Ecto neural progenitor cell (in vitro differentiated cells): ENCODE results near the gene IKBIP.
"Not testable (repeated sequence)": the region's sequence is repeated elsewhere in the genome, so short reads cannot be mapped to it uniquely, and the experiment has no call there.

Experiments
- DNase-seq: peaks from one replicate; pipeline ENCODE4 v3.0.0-alpha.2; 2018; ENCODE audit warnings: low spot score

Gene IKBIP, protein sequence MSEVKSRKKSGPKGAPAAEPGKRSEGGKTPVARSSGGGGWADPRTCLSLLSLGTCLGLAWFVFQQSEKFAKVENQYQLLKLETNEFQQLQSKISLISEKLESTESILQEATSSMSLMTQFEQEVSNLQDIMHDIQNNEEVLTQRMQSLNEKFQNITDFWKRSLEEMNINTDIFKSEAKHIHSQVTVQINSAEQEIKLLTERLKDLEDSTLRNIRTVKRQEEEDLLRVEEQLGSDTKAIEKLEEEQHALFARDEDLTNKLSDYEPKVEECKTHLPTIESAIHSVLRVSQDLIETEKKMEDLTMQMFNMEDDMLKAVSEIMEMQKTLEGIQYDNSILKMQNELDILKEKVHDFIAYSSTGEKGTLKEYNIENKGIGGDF

DNA sequence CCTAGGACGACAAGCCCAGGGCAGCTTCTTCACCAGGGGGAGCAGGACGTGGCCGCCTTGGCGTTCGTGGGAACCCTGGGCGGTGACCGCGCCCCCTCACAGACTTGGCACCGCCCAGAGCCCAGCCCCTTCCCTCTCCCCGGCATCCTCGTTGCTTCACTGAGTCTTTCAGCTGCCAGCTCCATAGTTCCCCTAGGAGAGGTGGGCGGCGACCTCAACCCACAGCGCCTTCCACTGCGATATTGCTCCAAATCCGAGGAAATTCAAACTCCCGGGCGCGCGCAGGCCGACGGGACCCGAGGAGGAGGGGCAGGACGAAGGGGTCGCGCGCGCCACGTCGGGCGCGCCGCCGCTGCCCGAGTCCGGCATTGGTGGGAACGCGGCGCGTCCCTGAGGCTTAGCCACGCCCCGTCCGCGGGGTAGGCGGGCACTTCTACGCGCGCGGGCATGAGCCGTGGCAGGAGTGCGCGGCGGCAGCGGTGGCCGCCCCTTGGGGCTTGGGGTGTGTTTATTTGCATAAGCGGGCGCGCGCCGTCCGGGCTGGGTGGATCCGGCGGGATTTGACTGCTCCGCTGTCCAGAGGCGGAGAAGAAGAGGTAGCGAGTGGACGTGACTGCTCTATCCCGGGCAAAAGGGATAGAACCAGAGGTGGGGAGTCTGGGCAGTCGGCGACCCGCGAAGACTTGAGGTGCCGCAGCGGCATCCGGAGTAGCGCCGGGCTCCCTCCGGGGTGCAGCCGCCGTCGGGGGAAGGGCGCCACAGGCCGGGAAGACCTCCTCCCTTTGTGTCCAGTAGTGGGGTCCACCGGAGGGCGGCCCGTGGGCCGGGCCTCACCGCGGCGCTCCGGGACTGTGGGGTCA lies at the start of gene IKBIP, which contains the start of gene APAF1:
Gene IKBIP, minus strand, starts transcription at position 77 of the 860 bp plus-strand sequence. CDS start 87 bp downstream, outside the sequence.
Gene APAF1, plus strand, starts transcription at position 579 of the 860 bp plus-strand sequence. CDS start 3,070 bp downstream, outside the sequence.
- peak; percentile 100 for DNase-seq

DNA sequence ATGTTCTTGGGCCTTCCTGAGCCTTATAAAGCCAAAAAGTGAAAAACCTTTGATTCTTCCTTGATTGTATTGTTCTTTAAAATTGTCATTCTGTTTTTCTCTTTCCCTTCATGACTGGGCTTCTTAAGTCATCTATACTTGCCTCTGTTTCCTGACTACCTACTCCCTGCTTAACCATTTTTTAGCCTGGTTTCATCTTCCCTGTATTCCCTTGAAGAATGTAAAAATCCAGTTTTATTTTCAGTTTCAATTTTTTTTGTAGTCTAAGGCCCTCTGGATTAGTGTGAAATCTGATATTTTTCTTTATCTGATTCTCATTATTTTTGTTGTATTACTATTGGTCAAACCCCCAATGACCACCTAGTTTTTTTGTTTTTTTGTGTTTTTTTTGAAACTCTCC lies 46.8 kb upstream of the IKBIP start:
- DNase-seq = no peak

- no peak for DNase-seq
These were observed 42.0 kb upstream of the IKBIP start for GRCh38 chr12:98686603-98687002.

- no peak for DNase-seq
These were observed 39.6 kb upstream of the IKBIP start for GRCh38 chr12:98684199-98684598.

DNA sequence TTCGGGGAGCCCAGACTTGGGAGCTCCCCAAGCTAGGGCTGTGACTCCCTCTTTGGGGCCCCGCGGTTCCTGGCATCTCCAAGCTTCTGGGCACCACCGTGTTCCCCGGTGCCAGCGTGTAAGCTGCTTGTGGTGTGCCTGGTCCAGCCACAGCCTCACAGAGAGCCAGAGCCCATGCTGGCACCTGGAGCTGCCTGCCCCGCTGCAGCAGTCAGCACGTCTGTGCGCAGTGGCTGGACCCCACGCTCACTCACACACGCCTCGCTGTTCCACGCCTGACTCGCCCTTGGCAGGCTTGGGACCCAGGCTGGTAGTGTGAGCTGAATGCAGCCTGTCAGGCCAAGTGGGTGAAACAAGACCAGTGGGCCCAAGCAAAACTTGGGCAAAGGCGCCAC lies 35.0 kb upstream of the IKBIP start:
- no peak for DNase-seq

DNA sequence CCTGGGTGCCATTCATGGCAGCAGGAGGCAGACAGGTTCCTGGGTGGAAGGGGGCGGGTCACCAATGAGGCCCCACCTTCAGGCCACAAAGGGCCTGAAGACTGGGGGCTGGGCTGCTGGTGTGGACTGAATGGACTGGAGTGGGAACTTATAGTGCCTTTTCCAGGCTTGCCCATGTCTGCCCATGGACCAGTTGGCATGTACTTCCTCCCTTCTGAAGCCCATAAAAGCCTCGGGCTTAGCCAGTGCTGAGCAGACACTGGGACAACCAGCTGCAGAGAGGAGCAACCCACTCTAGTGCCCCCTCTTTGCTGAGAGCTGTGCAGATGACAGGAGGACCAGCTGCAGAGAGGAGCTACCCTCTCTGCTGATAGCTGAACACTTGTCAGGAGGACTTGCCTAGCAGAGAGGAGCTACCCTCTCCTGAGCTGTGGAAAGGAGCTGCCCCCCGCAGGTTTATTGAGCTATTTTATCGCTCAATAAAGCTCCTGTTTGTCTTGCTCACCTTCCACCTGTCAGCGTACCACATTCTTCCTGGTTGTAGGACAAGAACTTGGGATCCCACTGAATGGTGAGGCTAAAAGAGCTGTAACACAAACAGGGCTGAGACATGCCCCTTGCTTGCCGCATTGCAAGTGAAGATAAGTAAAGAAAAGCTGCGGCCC lies 34.5 kb upstream of the IKBIP start:
- DNase-seq = no peak

- DNase-seq = no peak
These were observed 33.8 kb upstream of the IKBIP start for GRCh38 chr12:98678236-98678945.

GRCh38 chr12:98674841-98675240 lies 30.3 kb upstream of the IKBIP start:
- DNase-seq = no peak

GRCh38 chr12:98671459-98671858 lies 26.9 kb upstream of the IKBIP start:
- no peak for DNase-seq

- DNase-seq = no peak
These were observed 25.2 kb upstream of the IKBIP start for GRCh38 chr12:98669751-98670150.

DNA sequence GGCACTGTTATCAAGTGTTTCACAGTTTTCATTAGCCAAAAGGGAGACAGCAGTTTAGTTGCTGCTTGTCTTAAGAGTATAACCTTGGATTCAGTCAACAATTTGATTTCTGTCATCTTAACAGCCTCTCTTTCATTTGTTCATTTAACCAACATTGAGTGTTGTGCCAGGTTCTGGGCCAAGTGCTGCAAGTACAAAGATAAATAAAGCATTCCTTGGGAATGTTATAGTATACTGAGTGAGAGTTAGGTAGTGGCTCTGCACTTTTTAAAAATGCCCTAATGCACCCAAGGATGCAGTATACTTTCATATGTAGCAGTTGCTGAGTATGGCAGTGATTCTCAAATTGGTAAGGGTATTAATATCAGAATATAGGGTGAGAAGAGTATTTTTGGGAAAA lies 15.9 kb upstream of the IKBIP start:
- no peak for DNase-seq

GRCh38 chr12:98656289-98657101 lies 11.9 kb upstream of the IKBIP start:
- DNase-seq = no peak

- no peak for DNase-seq
These were observed 9.4 kb upstream of the IKBIP start for GRCh38 chr12:98653866-98654493.

DNA sequence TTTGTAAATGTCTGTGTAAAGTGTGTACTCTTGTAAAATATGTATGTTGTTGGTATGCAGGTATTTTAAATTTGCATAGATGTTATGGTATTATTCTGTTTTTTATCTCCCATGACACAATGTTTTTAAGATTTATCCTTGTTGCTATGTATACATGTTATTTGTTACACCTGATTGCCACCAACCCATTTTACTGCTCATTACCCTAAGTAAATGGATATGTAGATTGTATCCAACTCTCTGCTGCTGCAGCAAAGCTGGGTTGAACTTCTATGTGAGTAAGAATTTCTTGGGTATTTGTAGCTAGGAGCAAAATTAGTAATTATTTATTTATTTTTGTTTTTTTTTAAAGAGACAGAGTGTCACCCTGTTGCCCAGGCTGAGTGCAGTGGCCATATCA lies 6.7 kb upstream of the IKBIP start:
- DNase-seq = no peak

DNA sequence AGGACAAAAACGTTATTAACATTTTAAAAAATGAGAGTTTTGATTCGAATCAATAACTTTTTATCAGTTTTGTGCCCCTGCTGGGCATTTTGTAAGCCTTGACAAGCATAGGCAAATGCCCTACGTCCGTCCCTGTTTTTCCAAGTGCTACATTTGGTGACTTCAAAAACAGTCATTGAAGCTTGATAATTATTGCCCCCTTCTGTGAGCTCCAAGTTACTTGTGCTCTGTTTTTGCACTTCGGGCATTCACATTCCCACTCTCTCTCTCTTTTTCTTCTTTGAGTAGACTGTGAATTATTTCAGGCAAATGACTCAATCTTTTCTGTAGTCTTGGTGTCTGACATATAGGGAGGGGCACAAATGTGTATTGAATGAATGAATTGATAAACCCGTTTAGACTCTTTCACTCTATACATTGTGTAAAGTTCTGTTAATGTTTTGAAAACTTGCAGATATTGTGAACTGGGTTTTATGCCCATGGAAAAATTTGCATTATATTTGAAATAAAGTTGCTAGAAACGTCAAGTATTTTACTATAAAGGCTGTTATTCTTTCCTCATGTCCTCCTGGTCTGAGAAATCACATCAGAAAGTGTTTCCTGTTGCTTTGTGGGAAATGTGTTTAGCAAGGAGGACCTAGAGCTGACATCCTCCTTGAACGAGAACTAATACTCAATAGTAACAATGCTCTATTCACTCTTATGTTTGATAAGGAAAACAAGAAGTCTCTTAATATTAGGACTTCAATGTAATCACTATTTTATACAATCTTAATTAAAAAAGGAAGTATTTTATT lies 1.9 kb upstream of the IKBIP start:
- no peak for DNase-seq

DNA sequence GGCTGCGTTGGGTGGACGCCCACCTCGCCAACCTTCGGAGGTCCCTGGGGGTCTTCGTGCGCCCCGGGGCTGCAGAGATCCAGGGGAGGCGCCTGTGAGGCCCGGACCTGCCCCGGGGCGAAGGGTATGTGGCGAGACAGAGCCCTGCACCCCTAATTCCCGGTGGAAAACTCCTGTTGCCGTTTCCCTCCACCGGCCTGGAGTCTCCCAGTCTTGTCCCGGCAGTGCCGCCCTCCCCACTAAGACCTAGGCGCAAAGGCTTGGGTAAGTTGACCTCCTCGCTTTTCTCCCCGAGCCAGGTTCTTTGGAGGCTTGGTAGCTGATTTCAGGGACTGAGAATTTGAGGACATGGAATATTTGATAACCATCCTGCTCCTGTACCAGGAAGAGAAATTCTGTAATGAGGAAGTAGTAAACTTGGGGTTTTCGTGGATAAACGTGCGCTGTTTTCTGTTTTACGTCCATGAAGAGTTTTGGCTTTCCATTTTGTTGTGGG lies 1.0 kb upstream of the IKBIP start:
- no peak for DNase-seq

GRCh38 chr12:98644433-98644711 lies 216 bp downstream of the IKBIP start:
- DNase-seq = no peak

- not testable (repeated sequence) for DNase-seq
These were observed 1.8 kb downstream of the IKBIP start for GRCh38 chr12:98642801-98643200.

DNA sequence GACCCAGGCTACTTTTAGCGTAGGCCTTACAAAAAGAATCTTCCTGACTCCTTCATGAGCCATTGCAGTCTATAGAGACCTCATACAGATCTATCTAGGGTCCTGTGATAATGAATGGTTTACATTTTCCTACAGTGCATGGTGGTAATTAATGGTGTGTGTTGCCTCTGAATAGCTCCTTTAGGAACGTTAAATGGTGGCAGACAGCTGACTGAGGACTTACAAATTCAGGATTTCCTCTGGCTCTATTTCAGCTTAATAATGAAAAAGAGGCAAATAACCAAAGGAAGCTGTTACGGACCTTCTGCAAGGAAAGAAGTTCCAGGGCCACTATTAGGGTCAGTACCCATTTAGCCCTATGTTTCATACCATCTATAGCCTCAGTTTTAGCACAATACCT lies 5.1 kb downstream of the IKBIP start:
- DNase-seq = no peak

- DNase-seq = no peak
These were observed 6.6 kb downstream of the IKBIP start for GRCh38 chr12:98638009-98638408.
